GM23338 (cell line): ENCODE results near the gene KLHL22. TPM values are rescaled to one million over a fixed set of nuclear protein-coding genes. Genes with fewer than 3 reads are reported as not detected.

Experiments used
- ATAC-seq: fragments of 200-7000 bp; cut with Tn5 transposase; 3 replicates; pipeline ENCODE4 v1.9.1; 2020
- DNase-seq: peaks from one replicate; pipeline ENCODE4 v3.0.0-alpha.2; 2015; ENCODE audit warnings: low spot score
- H2AFZ ChIP-seq: fragments of 200-600 bp; sonication (generic); 2 replicates; pipeline ENCODE4 v1.8.0; 2016; ENCODE audit warnings: antibody characterized with exemption, mild to moderate bottlenecking, moderate library complexity
- H3F3A ChIP-seq: fragments of 200-600 bp; sonication (generic); replicated peaks from 2 replicates; pipeline ENCODE4 v1.8.0; 2017; ENCODE audit warnings: antibody characterized with exemption, mixed run types, low read depth
- H3K27ac ChIP-seq: fragments of 200-600 bp; sonication (generic); 2 replicates; pipeline ENCODE4 v1.6.1; 2016; ENCODE audit warnings: low read depth
- H3K27me3 ChIP-seq: fragments of 200-600 bp; sonication (generic); 2 replicates; pipeline ENCODE4 v1.8.0; 2016; ENCODE audit warnings: mild to moderate bottlenecking, mixed run types, moderate library complexity; ENCODE audit not compliant: insufficient read depth
- H3K36me3 ChIP-seq: fragments of 200-600 bp; sonication (generic); 2 replicates; pipeline ENCODE4 v1.8.0; 2016; ENCODE audit warnings: mild to moderate bottlenecking; ENCODE audit not compliant: insufficient read depth
- H3K4me1 ChIP-seq: fragments of 200-600 bp; sonication (generic); 2 replicates; pipeline ENCODE4 v1.8.0; 2016; ENCODE audit warnings: mild to moderate bottlenecking, moderate library complexity; ENCODE audit not compliant: insufficient read depth
- H3K4me2 ChIP-seq: fragments of 200-600 bp; sonication (generic); 2 replicates; pipeline ENCODE4 v1.7.1; 2017; ENCODE audit warnings: mixed run types
- H3K4me3 ChIP-seq: fragments of 200-600 bp; sonication (generic); 2 replicates; pipeline ENCODE4 v1.6.1; 2016; ENCODE audit warnings: mixed run types
- H3K79me2 ChIP-seq: fragments of 200-600 bp; sonication (generic); replicated peaks from 2 replicates; pipeline ENCODE4 v1.8.0; 2017; ENCODE audit warnings: mild to moderate bottlenecking; ENCODE audit not compliant: insufficient read depth
- H3K9me2 ChIP-seq: fragments of 200-600 bp; sonication (generic); 2 replicates; pipeline ENCODE4 v1.8.0; 2017; ENCODE audit not compliant: insufficient read depth
- H4K20me1 ChIP-seq: fragments of 200-600 bp; sonication (generic); replicated peaks from 2 replicates; pipeline ENCODE4 v1.8.0; 2017; ENCODE audit warnings: mild to moderate bottlenecking; ENCODE audit not compliant: insufficient read depth
- H3K27ac Mint-ChIP-seq: 2 replicates; pipeline ENCODE4 v1.8.0; 2020; ENCODE audit warnings: inconsistent platforms, mild to moderate bottlenecking, moderate library complexity, mixed read lengths
- H3K27me3 Mint-ChIP-seq: 3 replicates; pipeline ENCODE4 v1.8.0; 2022; ENCODE audit warnings: low read depth, mild to moderate bottlenecking, moderate library complexity, mixed read lengths, inconsistent platforms; ENCODE audit not compliant: insufficient read depth, poor library complexity
- H3K36me3 Mint-ChIP-seq: 3 replicates; pipeline ENCODE4 v1.8.0; 2021; ENCODE audit warnings: low read depth, mild to moderate bottlenecking, inconsistent platforms, moderate library complexity, mixed read lengths
- H3K4me1 Mint-ChIP-seq: 3 replicates; pipeline ENCODE4 v1.8.0; 2020; ENCODE audit warnings: mild to moderate bottlenecking, inconsistent platforms, mixed read lengths
- H3K4me3 Mint-ChIP-seq: 3 replicates; pipeline ENCODE4 v1.8.0; 2021; ENCODE audit warnings: moderate library complexity, mild to moderate bottlenecking, inconsistent platforms, mixed read lengths
- H3K9me3 Mint-ChIP-seq: 3 replicates; pipeline ENCODE4 v1.8.0; 2020; ENCODE audit warnings: moderate library complexity, mild to moderate bottlenecking, inconsistent platforms, mixed read lengths
- CREB1 ChIP-seq: fragments of 250-450 bp; sonication (Bioruptor Pico); IDR thresholded peaks from 2 replicates; pipeline ENCODE4 v1.5.0; 2020; ENCODE audit warnings: low read depth, mild to moderate bottlenecking, moderate library complexity
- EZH2 ChIP-seq: fragments of 200-600 bp; sonication (generic); IDR thresholded peaks from one replicate; pipeline ENCODE4 v1.8.0; 2017; ENCODE audit warnings: antibody characterized with exemption, mild to moderate bottlenecking, low read depth; ENCODE audit not compliant: unreplicated experiment
- EZH2phosphoT487 ChIP-seq: fragments of 200-600 bp; sonication (generic); IDR thresholded peaks from one replicate; pipeline ENCODE4 v1.8.1; 2018; ENCODE audit warnings: antibody characterized with exemption; ENCODE audit not compliant: unreplicated experiment
- JUNB ChIP-seq: IDR thresholded peaks from one replicate; pipeline ENCODE4 v1.6.1; 2016; ENCODE audit warnings: antibody characterized with exemption; ENCODE audit not compliant: unreplicated experiment
- NANOG ChIP-seq: IDR thresholded peaks from 2 replicates; pipeline ENCODE4 v1.6.1; 2016; ENCODE audit warnings: antibody characterized with exemption, borderline replicate concordance
- POLR2AphosphoS5 ChIP-seq: IDR thresholded peaks from 2 replicates; pipeline ENCODE4 v1.6.1; 2016; ENCODE audit warnings: antibody characterized with exemption, low read depth
- STAT1 ChIP-seq: IDR thresholded peaks from one replicate; pipeline ENCODE4 v1.6.1; 2016; ENCODE audit warnings: antibody characterized with exemption; ENCODE audit not compliant: unreplicated experiment
- ZNF114 ChIP-seq: fragments of 250-450 bp; sonication (Bioruptor Pico); IDR thresholded peaks from 2 replicates; pipeline ENCODE4 v1.5.0; 2020; ENCODE audit warnings: mild to moderate bottlenecking, moderate library complexity
- ZNF331 ChIP-seq: fragments of 250-450 bp; sonication (Bioruptor Pico); IDR thresholded peaks from 2 replicates; pipeline ENCODE4 v1.5.0; 2020; ENCODE audit warnings: low read depth, mild to moderate bottlenecking, moderate library complexity
- polyA plus RNA-seq: library from polyadenylated mRNA; unstranded; fragments of >200 nt; fragmentation: Nextera tagmentation; extraction: Ambion mirVana; gene quantifications from 2 replicates; pipeline ENCODE4 v1.2.1, GENCODE V29; 2016
- total RNA-seq: library from RNA; depleted of rRNA; stranded (reverse); fragments of >200 nt; shearing (Covaris generic); gene quantifications from 2 replicates; pipeline ENCODE4 v1.2.3, GENCODE V29; 2014
- TF ChIP-seq, protein P1 (sequence below), 2 experiments: fragments of 200-600 bp in 1 of 2; sonication (generic) in 1 of 2; conservative IDR thresholded peaks; 2 replicates each; pipeline versions ENCODE4 v1.5.1 to v1.6.1; 2016 to 2017; ENCODE audit warnings: antibody characterized with exemption in 2 of 2, low read depth in 2 of 2, mild to moderate bottlenecking in 2 of 2, moderate library complexity in 1 of 2
- TF ChIP-seq, protein P2 (sequence below): IDR thresholded peaks from one replicate; pipeline ENCODE4 v1.6.1; 2018; ENCODE audit warnings: antibody characterized with exemption; ENCODE audit not compliant: unreplicated experiment
- TF ChIP-seq, protein P3 (sequence below): IDR thresholded peaks from 2 replicates; pipeline ENCODE4 v1.6.1; 2016; ENCODE audit warnings: antibody characterized with exemption
- TF ChIP-seq, protein P4 (sequence below): fragments of 250-450 bp; sonication (Bioruptor Pico); IDR thresholded peaks from 2 replicates; pipeline ENCODE4 v1.5.0; 2020; ENCODE audit warnings: mild to moderate bottlenecking, moderate library complexity

Gene KLHL22
- total and polyA plus RNA-seq, 2 experiments from 2014 or later: 2.4 to 16.0 TPM

DNA sequence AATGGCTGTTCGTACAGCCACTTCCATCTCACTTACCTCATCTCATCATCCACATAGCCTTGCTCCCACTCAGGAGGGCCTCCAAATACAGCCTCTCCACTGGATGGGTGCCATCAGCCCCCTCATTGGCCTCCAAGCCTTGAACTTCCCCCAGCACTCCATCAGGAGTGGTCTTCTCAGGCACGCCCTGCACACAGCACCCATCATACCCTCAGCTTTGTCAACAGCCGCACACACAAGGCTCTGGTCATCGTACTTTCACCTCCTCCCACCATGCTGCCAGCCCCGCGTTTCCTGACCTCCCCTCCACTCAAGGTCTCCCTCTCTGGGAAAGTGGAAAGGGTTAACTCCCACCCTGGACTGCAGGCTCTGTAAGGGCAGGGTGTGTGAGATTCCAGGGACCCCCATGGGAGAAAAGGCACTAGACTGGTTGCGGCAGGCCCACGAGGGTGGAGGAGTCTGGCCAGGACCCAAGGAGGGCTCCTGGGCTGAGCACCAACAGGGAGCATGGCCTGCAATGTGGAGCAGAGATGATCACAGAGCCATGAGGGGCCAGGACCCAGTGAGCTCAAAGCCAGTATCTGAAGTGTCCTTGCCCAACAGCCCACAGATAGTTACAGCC lies 37.0 kb downstream of the KLHL22 start:
- Mint-ChIP-seq H3K36me3 (peaks cover 3% of the 10 kb centered on the region; the same call in 1 of the 3 replicates), H3K4me3 (no peak overlapping the region), H3K9me3 (no peaks in the 10 kb centered on the region), H3K27me3 (peaks cover 15% of the 10 kb centered on the region), H3K4me1 (peaks cover 24% of the 10 kb centered on the region), H3K27ac (no peak overlapping the region)
- TF ChIP-seq ZNF114 (CRISPR knock-in tag) (no peak), EZH2phosphoT487 (no peak), JUNB (no peak), NANOG (no peak), EZH2 (no peak), POLR2AphosphoS5 (no peak), ZNF331 (CRISPR knock-in tag) (no peak), STAT1 (no peak), CREB1 (CRISPR knock-in tag) (no peak)
- TF ChIP-seq, protein P1, sequence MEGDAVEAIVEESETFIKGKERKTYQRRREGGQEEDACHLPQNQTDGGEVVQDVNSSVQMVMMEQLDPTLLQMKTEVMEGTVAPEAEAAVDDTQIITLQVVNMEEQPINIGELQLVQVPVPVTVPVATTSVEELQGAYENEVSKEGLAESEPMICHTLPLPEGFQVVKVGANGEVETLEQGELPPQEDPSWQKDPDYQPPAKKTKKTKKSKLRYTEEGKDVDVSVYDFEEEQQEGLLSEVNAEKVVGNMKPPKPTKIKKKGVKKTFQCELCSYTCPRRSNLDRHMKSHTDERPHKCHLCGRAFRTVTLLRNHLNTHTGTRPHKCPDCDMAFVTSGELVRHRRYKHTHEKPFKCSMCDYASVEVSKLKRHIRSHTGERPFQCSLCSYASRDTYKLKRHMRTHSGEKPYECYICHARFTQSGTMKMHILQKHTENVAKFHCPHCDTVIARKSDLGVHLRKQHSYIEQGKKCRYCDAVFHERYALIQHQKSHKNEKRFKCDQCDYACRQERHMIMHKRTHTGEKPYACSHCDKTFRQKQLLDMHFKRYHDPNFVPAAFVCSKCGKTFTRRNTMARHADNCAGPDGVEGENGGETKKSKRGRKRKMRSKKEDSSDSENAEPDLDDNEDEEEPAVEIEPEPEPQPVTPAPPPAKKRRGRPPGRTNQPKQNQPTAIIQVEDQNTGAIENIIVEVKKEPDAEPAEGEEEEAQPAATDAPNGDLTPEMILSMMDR (conservative IDR thresholded peaks at IDR 0.05; ENCODE audit: low read depth in 2 of 2): no peak
- TF ChIP-seq, protein P2, sequence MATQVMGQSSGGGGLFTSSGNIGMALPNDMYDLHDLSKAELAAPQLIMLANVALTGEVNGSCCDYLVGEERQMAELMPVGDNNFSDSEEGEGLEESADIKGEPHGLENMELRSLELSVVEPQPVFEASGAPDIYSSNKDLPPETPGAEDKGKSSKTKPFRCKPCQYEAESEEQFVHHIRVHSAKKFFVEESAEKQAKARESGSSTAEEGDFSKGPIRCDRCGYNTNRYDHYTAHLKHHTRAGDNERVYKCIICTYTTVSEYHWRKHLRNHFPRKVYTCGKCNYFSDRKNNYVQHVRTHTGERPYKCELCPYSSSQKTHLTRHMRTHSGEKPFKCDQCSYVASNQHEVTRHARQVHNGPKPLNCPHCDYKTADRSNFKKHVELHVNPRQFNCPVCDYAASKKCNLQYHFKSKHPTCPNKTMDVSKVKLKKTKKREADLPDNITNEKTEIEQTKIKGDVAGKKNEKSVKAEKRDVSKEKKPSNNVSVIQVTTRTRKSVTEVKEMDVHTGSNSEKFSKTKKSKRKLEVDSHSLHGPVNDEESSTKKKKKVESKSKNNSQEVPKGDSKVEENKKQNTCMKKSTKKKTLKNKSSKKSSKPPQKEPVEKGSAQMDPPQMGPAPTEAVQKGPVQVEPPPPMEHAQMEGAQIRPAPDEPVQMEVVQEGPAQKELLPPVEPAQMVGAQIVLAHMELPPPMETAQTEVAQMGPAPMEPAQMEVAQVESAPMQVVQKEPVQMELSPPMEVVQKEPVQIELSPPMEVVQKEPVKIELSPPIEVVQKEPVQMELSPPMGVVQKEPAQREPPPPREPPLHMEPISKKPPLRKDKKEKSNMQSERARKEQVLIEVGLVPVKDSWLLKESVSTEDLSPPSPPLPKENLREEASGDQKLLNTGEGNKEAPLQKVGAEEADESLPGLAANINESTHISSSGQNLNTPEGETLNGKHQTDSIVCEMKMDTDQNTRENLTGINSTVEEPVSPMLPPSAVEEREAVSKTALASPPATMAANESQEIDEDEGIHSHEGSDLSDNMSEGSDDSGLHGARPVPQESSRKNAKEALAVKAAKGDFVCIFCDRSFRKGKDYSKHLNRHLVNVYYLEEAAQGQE: no peak
- TF ChIP-seq, protein P3, sequence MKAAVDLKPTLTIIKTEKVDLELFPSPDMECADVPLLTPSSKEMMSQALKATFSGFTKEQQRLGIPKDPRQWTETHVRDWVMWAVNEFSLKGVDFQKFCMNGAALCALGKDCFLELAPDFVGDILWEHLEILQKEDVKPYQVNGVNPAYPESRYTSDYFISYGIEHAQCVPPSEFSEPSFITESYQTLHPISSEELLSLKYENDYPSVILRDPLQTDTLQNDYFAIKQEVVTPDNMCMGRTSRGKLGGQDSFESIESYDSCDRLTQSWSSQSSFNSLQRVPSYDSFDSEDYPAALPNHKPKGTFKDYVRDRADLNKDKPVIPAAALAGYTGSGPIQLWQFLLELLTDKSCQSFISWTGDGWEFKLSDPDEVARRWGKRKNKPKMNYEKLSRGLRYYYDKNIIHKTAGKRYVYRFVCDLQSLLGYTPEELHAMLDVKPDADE: no peak
- TF ChIP-seq, protein P4, sequence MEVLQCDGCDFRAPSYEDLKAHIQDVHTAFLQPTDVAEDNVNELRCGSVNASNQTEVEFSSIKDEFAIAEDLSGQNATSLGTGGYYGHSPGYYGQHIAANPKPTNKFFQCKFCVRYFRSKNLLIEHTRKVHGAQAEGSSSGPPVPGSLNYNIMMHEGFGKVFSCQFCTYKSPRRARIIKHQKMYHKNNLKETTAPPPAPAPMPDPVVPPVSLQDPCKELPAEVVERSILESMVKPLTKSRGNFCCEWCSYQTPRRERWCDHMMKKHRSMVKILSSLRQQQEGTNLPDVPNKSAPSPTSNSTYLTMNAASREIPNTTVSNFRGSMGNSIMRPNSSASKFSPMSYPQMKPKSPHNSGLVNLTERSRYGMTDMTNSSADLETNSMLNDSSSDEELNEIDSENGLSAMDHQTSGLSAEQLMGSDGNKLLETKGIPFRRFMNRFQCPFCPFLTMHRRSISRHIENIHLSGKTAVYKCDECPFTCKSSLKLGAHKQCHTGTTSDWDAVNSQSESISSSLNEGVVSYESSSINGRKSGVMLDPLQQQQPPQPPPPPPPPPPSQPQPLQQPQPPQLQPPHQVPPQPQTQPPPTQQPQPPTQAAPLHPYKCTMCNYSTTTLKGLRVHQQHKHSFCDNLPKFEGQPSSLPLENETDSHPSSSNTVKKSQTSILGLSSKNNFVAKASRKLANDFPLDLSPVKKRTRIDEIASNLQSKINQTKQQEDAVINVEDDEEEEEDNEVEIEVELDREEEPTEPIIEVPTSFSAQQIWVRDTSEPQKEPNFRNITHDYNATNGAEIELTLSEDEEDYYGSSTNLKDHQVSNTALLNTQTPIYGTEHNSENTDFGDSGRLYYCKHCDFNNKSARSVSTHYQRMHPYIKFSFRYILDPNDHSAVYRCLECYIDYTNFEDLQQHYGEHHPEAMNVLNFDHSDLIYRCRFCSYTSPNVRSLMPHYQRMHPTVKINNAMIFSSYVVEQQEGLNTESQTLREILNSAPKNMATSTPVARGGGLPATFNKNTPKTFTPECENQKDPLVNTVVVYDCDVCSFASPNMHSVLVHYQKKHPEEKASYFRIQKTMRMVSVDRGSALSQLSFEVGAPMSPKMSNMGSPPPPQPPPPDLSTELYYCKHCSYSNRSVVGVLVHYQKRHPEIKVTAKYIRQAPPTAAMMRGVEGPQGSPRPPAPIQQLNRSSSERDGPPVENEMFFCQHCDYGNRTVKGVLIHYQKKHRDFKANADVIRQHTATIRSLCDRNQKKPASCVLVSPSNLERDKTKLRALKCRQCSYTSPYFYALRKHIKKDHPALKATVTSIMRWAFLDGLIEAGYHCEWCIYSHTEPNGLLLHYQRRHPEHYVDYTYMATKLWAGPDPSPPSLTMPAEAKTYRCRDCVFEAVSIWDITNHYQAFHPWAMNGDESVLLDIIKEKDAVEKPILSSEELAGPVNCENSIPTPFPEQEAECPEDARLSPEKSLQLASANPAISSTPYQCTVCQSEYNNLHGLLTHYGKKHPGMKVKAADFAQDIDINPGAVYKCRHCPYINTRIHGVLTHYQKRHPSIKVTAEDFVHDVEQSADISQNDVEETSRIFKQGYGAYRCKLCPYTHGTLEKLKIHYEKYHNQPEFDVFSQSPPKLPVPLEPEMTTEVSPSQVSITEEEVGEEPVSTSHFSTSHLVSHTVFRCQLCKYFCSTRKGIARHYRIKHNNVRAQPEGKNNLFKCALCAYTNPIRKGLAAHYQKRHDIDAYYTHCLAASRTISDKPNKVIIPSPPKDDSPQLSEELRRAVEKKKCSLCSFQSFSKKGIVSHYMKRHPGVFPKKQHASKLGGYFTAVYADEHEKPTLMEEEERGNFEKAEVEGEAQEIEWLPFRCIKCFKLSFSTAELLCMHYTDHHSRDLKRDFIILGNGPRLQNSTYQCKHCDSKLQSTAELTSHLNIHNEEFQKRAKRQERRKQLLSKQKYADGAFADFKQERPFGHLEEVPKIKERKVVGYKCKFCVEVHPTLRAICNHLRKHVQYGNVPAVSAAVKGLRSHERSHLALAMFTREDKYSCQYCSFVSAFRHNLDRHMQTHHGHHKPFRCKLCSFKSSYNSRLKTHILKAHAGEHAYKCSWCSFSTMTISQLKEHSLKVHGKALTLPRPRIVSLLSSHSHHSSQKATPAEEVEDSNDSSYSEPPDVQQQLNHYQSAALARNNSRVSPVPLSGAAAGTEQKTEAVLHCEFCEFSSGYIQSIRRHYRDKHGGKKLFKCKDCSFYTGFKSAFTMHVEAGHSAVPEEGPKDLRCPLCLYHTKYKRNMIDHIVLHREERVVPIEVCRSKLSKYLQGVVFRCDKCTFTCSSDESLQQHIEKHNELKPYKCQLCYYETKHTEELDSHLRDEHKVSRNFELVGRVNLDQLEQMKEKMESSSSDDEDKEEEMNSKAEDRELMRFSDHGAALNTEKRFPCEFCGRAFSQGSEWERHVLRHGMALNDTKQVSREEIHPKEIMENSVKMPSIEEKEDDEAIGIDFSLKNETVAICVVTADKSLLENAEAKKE (CRISPR knock-in tag): no peak
- H3K4me3 ChIP-seq: no peak overlapping the region
- H3K4me1 ChIP-seq: peaks cover 2% of the 10 kb centered on the region; the same call in 1 of the 2 replicates
- no peak overlapping the region for H3K4me2 ChIP-seq
- H3K27me3 ChIP-seq: peaks cover 4% of the 10 kb centered on the region; the same call in 1 of the 2 replicates
- no peaks in the 10 kb centered on the region for H4K20me1 ChIP-seq
- ATAC-seq (no peak), DNase-seq (no peak)
- H2AFZ ChIP-seq: no peak overlapping the region
- no peaks in the 10 kb centered on the region for H3K79me2 ChIP-seq
- H3K27ac ChIP-seq: no peak overlapping the region
- H3F3A ChIP-seq: no peaks in the 10 kb centered on the region
- no peaks in the 10 kb centered on the region for H3K9me2 ChIP-seq
- H3K36me3 ChIP-seq: no peaks in the 10 kb centered on the region
